Tibial nerve (tissue), 4 donors: ENCODE measurements around the gene SMS.

Experiments used
- EP300 ChIP-seq, 2 donors: sonication (generic); formaldehyde crosslinking; IDR thresholded peaks; one replicate each; pipeline ENCODE4 v1.6.1; 2017; ENCODE audit warnings: antibody characterized with exemption in 2 of 2, mild to moderate bottlenecking in 1 of 2
- TF ChIP-seq, protein P1 (sequence below), 5 experiments: fragments of 200-600 bp in 3 of 5; fragments of 450-650 bp in 2 of 5; sonication (generic) in 3 of 5; IDR thresholded peaks; one replicate each; pipeline ENCODE4 v1.5.1; 2016 to 2019; ENCODE audit warnings: antibody characterized with exemption in 5 of 5, mild to moderate bottlenecking in 3 of 5, moderate library complexity in 2 of 5

DNA sequence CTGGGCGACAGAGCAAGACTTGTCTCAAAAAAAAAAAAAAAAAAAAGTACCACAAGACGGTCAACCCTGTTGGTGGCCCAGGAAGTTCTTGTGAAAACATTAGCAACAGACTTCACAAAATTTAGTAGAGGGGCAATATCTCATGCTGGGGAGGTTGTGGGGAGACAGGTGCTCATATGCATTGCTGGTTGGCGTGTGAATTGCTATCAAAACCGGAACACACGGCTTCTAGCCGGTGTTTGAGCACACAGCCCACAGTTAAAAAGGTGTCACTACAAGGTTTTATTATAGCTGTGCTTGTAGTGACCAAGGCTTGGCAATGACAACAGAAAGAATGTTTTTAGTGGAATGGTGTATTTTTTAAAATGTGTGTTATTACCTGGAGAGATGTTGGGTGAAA lies 41.8 kb downstream of the SMS start:
- TF ChIP-seq, protein P1, sequence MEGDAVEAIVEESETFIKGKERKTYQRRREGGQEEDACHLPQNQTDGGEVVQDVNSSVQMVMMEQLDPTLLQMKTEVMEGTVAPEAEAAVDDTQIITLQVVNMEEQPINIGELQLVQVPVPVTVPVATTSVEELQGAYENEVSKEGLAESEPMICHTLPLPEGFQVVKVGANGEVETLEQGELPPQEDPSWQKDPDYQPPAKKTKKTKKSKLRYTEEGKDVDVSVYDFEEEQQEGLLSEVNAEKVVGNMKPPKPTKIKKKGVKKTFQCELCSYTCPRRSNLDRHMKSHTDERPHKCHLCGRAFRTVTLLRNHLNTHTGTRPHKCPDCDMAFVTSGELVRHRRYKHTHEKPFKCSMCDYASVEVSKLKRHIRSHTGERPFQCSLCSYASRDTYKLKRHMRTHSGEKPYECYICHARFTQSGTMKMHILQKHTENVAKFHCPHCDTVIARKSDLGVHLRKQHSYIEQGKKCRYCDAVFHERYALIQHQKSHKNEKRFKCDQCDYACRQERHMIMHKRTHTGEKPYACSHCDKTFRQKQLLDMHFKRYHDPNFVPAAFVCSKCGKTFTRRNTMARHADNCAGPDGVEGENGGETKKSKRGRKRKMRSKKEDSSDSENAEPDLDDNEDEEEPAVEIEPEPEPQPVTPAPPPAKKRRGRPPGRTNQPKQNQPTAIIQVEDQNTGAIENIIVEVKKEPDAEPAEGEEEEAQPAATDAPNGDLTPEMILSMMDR (IDR thresholded peaks at IDR 0.05), result no peak
- no peak for TF ChIP-seq EP300 (IDR thresholded peaks at IDR 0.05)
